Skeletal muscle satellite cell (primary cell): ENCODE results near the gene PFN4.

Source experiments
- H3K27me3 ChIP-seq: 2 replicates; pipeline ENCODE4 v1.7.0; 2013; ENCODE audit warnings: low read length; ENCODE audit not compliant: control insufficient read depth, insufficient read depth
- H3K36me3 ChIP-seq: 2 replicates; pipeline ENCODE4 v1.7.0; 2013; ENCODE audit warnings: mild to moderate bottlenecking, control low read depth, low read length; ENCODE audit not compliant: insufficient read depth
- H3K4me1 ChIP-seq: 2 replicates; pipeline ENCODE4 v1.7.0; 2013; ENCODE audit warnings: low read length; ENCODE audit not compliant: control insufficient read depth, insufficient read depth
- H3K4me2 ChIP-seq: 2 replicates; pipeline ENCODE4 v1.7.0; 2013; ENCODE audit warnings: mild to moderate bottlenecking, low read length
- H3K4me3 ChIP-seq: 2 replicates; pipeline ENCODE4 v1.7.0; 2013; ENCODE audit warnings: low read length
- H3K9ac ChIP-seq: 2 replicates; pipeline ENCODE4 v1.7.0; 2013; ENCODE audit warnings: mild to moderate bottlenecking, low read depth, low read length, moderate library complexity
- H3K9me3 ChIP-seq: replicated peaks from 2 replicates; pipeline ENCODE4 v1.7.0; 2013; ENCODE audit warnings: mild to moderate bottlenecking, control low read depth, low read length

PFN4 gene

DNA sequence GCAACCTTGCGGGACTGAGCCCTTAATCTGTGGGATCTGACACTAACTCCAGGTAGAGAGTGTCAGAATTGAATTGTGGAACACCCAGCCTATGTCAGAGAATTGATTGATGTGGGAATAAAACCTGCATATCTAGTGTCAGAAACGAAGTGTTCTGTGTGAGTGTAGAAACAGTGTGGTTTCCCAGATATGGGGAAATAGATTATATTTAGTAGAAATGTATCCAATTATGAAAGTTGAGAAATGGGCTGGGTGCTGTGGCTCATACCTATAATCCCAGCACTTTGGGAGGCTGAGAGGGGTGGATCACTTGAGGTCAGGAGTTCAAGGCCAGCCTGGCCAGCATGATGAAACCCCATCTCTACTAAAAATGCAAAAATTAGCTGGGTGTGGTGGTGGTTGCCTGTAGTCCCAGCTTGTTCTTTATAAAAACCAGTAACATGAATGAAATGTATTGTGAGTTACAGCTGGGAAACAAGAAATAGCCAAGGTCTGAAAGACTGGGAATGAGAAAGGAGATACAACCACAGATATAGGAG is 34.2 kb downstream of the PFN4 start:
- Histone ChIP-seq H3K4me2 (no peak overlapping the region), H3K4me1 (peaks cover 7% of the 10 kb centered on the region), H3K27me3 (no peaks in the 10 kb centered on the region), H3K4me3 (no peak overlapping the region), H3K9me3 (no peaks in the 10 kb centered on the region), H3K9ac (no peak overlapping the region), H3K36me3 (no peaks in the 10 kb centered on the region)

- no peaks in the 10 kb centered on the region for H3K9me3 ChIP-seq
Measured at GRCh38 chr2:24087032-24087431, 36.1 kb downstream of the PFN4 start.

DNA sequence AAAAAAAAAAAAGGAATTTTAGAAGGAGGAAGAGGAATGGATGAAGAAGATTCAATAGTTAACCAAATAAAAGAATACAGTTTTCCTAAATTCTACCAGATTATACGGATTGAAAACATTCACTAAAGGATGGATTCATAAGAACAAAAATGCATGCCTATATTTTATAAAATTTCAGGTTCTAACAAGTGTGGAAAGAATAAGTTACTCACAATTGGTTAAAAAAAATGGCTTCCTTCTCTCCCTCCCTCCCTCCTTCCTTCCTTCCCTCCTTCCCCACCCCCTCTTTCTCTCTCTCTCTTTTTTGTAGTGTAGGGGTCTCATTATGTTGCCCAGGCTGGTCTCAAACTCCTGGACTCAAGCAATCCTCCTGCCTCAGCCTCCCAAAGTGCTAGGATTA is 36.9 kb downstream of the PFN4 start:
- Histone ChIP-seq H3K4me3 (no peak overlapping the region), H3K4me2 (no peak overlapping the region), H3K4me1 (peaks cover 26% of the 10 kb centered on the region), H3K9ac (no peak overlapping the region), H3K36me3 (peaks cover 15% of the 10 kb centered on the region), H3K9me3 (no peaks in the 10 kb centered on the region), H3K27me3 (no peaks in the 10 kb centered on the region)

More at GRCh38 chr2:24087032-24087431, 36.1 kb downstream of the PFN4 start:
- Histone ChIP-seq H3K27me3 (no peaks in the 10 kb centered on the region), H3K36me3 (peaks cover 13% of the 10 kb centered on the region), H3K9ac (no peak overlapping the region), H3K4me1 (peaks cover 20% of the 10 kb centered on the region), H3K4me3 (no peak overlapping the region), H3K4me2 (no peak overlapping the region)

DNA sequence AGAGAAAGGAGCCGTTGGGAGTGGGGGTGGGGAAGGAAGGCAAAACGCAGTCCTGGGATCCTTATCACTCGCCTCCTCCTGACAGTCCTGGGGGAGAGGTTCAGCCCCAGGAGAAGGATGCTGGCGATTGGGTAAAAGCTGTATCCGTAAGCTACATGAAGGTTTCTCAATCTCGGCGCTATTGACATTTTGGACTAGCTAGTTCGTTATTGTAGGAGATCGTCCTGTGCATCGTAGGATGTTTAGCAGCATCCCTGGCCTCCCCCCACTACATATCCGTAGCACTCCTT is 38.0 kb downstream of the PFN4 start:
- H3K9ac ChIP-seq = peak overlapping the region; percentile 88

DNA sequence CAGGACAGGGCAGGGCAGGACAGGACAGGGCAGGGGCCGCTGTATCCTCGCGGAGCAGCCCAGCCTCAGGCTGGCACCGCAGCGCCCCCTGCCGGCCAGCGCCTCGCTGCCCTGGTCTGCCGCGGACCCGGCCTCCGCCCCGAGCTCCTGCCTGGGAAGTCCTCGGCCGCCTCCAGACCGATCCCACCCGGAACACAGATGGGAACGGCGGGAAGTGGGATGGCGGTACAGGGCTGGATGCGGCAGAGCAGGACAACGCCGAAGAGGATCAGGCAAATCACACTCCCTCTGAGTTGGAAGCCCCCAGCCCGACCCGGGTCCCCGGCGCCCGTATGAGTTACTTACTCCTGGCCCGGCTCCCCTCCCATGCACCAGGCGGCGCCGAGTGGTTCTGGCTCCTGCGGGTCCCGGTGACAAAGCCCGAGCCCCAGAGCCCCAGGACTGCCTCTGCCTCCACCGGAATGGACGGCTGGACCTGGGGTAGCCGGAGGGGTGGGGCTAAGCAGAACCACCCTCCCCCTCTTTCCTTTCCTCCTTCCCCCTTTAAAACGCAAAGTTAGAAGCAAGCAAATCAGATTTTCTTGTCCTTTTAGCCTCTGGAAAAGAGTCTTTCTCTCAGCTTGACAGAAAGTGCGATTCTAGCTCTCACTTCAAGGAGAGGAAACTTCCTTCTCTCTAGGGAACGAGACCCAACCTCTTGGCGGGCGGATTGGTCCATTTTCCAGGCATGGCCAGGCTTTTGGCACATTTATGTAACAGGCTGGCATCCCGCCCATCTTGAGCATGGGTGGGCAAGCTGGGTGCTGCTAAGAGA is 38.5 kb downstream of the PFN4 start, which contains the start of gene TP53I3:
Gene TP53I3 (minus strand): TSS at position 449 of the 814 bp plus-strand sequence. CDS start 508 bp downstream, outside the sequence.
- H3K9me3 ChIP-seq = no peaks in the 10 kb centered on the region

More for the DNA sequence above, 38.0 kb downstream of the PFN4 start:
- peaks cover 15% of the 10 kb centered on the region for H3K36me3 ChIP-seq
- H3K4me3 ChIP-seq = peak overlapping the region; percentile 81
- peak overlapping the region; percentile 80 for H3K4me2 ChIP-seq
- H3K27me3 ChIP-seq = no peaks in the 10 kb centered on the region
- H3K9me3 ChIP-seq = no peaks in the 10 kb centered on the region
- H3K4me1 ChIP-seq = peaks cover 31% of the 10 kb centered on the region

DNA sequence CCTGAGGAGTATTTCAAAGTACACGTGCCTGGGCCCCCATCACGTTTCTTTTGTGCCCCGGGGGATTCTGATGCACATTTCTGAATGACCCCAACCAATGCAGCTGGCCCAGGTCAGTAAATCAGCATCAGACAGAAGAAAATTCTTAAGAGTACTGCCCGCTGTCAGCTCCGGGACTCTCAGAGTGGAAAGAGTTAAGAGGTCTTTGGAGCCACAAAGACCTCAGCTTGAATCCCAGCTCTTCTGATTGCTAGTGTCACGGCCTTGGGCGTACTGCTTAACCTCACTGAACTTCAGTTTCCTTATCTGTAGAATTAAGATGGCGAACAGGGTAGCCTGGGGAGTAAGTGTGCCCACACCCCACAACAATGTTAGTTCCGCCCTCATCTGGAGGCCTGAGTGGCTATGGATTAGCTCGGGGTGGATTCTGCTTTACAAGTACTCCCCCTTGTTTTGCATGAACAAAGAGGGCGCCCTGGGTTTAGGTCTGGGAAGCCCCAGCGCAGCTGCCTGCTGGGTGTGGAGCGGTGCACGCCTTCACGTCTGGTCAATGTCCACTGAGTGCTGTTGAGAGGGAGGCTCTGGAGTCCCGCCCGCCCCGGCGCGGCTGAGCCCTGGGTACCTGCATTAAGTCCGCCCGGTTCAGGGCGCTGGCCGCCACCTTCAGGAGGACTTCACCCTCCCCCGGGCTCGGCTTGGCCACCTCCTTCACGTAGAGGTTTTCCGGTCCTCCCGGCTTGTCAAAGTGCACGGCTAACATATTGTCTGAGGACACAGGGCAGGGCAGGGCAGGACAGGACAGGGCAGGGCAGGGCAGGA is 39.4 kb downstream of the PFN4 start:
- no peaks in the 10 kb centered on the region for H3K9me3 ChIP-seq
- peaks cover 31% of the 10 kb centered on the region for H3K4me1 ChIP-seq
- peak overlapping the region; percentile 80 for H3K4me2 ChIP-seq
- H3K27me3 ChIP-seq = no peaks in the 10 kb centered on the region
- H3K36me3 ChIP-seq = peaks cover 25% of the 10 kb centered on the region
- peak overlapping the region; percentile 88 for H3K9ac ChIP-seq
- peak overlapping the region; percentile 81 for H3K4me3 ChIP-seq

More for the DNA sequence above, 38.5 kb downstream of the PFN4 start, which contains the start of gene TP53I3:
- peaks cover 31% of the 10 kb centered on the region for H3K4me1 ChIP-seq
- no peaks in the 10 kb centered on the region for H3K27me3 ChIP-seq
- H3K36me3 ChIP-seq = peaks cover 18% of the 10 kb centered on the region
- H3K9ac ChIP-seq = peak within 1 kb of the TSS; percentile 88
- peak within 1 kb of the TSS; percentile 80 for H3K4me2 ChIP-seq
- H3K4me3 ChIP-seq = peak within 1 kb of the TSS; percentile 81

DNA sequence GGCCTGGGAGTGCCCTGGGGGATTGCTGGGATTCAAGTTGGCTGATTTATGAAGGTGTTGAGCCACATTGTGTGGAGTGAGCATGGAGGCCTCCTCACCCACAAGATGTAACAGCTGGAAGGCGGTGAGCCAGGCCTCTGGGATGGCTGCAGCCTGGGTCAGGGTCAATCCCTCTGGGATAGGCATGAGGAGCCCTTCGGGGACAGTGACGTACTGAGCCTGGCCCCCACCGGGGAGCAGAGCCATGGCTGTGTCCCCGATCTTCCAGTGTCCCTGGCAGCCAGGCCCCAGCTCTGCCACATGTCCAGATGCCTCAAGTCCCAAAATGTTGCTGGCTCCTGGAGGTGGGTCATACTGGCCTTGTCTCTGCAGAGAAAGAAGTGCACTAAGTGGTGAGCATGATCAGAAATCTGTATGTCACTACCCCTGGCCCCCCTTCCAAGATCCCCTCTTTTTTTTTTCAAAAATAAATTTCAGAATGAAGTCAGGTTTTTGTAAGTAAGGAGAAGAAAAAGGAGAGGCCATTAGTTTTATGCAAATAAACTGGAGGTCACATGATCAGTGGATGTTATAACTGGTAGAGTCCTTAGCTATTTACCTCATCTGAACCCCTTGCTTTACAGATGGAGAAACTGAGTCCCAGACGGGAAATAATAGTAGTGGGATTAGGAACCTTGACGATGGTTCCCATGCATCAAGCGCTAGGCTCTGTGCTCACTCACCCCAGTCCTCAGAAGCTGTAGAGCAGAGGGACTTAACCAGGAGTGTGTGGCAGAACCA is 40.2 kb downstream of the PFN4 start:
- Histone ChIP-seq H3K9me3 (no peaks in the 10 kb centered on the region), H3K4me2 (peak overlapping the region; percentile 80), H3K36me3 (peaks cover 30% of the 10 kb centered on the region), H3K4me3 (peak overlapping the region; percentile 81), H3K4me1 (peaks cover 31% of the 10 kb centered on the region), H3K27me3 (no peaks in the 10 kb centered on the region), H3K9ac (peak overlapping the region; percentile 88)

GRCh38 chr2:24080701-24081100 is 42.4 kb downstream of the PFN4 start:
- Histone ChIP-seq H3K4me2 (no peak overlapping the region), H3K4me1 (peaks cover 36% of the 10 kb centered on the region), H3K27me3 (no peaks in the 10 kb centered on the region), H3K9me3 (no peaks in the 10 kb centered on the region), H3K9ac (no peak overlapping the region), H3K36me3 (peaks cover 30% of the 10 kb centered on the region), H3K4me3 (no peak overlapping the region)

DNA sequence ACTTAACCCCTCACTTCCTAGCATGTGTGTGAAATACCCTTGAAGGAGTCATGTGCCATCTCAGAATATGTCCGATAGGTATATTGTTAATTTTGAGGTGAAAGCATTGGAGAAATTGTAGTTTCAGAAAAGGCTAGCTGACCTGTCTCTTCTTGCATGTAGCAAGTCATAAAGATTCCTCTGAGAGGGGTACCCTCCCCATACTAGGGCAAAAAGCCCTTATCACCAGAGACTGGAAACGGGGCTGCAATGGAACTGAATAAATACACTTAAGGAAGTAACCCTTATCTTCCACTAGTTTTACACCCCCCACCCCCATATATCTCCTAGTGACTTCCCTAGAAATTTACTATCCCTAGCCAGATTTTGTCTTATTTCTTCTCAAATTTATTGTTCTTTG is 45.3 kb downstream of the PFN4 start:
- no peaks in the 10 kb centered on the region for H3K27me3 ChIP-seq
- peaks cover 29% of the 10 kb centered on the region for H3K4me1 ChIP-seq
- H3K4me3 ChIP-seq = peak overlapping the region; percentile 84
- H3K36me3 ChIP-seq = peaks cover 36% of the 10 kb centered on the region
- peak overlapping the region; percentile 89 for H3K4me2 ChIP-seq
- peak overlapping the region; percentile 81 for H3K9ac ChIP-seq
- H3K9me3 ChIP-seq = no peaks in the 10 kb centered on the region

DNA sequence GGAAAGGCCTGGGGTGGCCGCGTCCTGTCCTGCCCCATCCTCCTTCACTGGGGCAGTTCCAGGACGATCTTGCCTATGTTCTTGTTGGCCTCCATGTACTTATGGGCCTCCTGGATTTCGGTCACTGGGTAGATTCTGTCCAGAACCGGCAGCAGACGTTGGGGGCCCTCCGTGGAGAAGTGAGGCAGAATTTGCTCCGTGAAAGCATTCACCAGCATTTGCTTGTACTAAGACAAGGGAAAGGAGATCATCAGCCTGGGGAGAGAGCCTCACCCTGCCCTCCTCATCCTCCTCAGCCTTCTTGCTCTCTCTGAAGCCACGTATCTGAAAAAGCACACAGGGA is 45.6 kb downstream of the PFN4 start:
- H3K4me1 ChIP-seq = peaks cover 26% of the 10 kb centered on the region
- peak overlapping the region; percentile 89 for H3K4me2 ChIP-seq
- H3K36me3 ChIP-seq = peaks cover 36% of the 10 kb centered on the region
- H3K9me3 ChIP-seq = no peaks in the 10 kb centered on the region
- peak overlapping the region; percentile 81 for H3K9ac ChIP-seq
- no peaks in the 10 kb centered on the region for H3K27me3 ChIP-seq
- peak overlapping the region; percentile 84 for H3K4me3 ChIP-seq
